ENCODE results near the gene ZNF891. TPM values are rescaled to one million over a fixed set of nuclear protein-coding genes. Genes with fewer than 3 reads are reported as not detected.

ZNF891 gene
- total and polyA plus RNA-seq, 3 donors from 2014 or later: 1.6 to 7.2 (median 4.8) TPM

- no peaks in the 10 kb centered on the region for H3K36me3 ChIP-seq (ENCODE audit: low read depth, missing control alignments)
- intact Hi-C loops (cut with DNase I; ENCODE audit: low total_unique reads): no loop called here
- 94 to 100% methylated on average over 3 of the region's 3 CpGs for WGBS, 2 donors
- no peak overlapping the region for H3K4me3 ChIP-seq
- H3K27ac ChIP-seq: no peak overlapping the region
- TF ChIP-seq POLR2A (IDR thresholded peaks at IDR 0.05): no peak
- TF ChIP-seq CTCF (IDR thresholded peaks at IDR 0.05): no peak
- H3K4me1 ChIP-seq: no peaks in the 10 kb centered on the region
- no peak for DNase-seq
- H3K9me3 ChIP-seq: no peaks in the 10 kb centered on the region
- H3K27me3 ChIP-seq: no peaks in the 10 kb centered on the region
These were observed 9.5 kb downstream of the ZNF891 start for GRCh38 chr12:133120385-133121191.

GRCh38 chr12:133108150-133108549 lies 21.9 kb downstream of the ZNF891 start:
- Histone ChIP-seq H3K36me3 (ENCODE audit: low read depth, missing control alignments) (no peaks in the 10 kb centered on the region), H3K27ac (no peak overlapping the region), H3K9me3 (no peaks in the 10 kb centered on the region), H3K4me1 (no peaks in the 10 kb centered on the region), H3K4me3 (no peak overlapping the region), H3K27me3 (no peaks in the 10 kb centered on the region)
- no peak for TF ChIP-seq CTCF (IDR thresholded peaks at IDR 0.05)
- no peak for TF ChIP-seq POLR2A (IDR thresholded peaks at IDR 0.05)
- DNase-seq: no peak
- intact Hi-C loops (cut with DNase I; ENCODE audit: low total_unique reads): no loop called here
- 93 to 95% methylated on average over 2 of the region's 2 CpGs for WGBS, 2 donors

- no peak for DNase-seq
- Histone ChIP-seq H3K27me3 (no peaks in the 10 kb centered on the region), H3K4me1 (no peaks in the 10 kb centered on the region), H3K4me3 (no peak overlapping the region), H3K9me3 (no peaks in the 10 kb centered on the region), H3K27ac (no peak overlapping the region), H3K36me3 (ENCODE audit: low read depth, missing control alignments) (no peaks in the 10 kb centered on the region)
- 94 to 98% methylated on average over 1 of the region's 1 CpG for WGBS, 2 donors
- intact Hi-C loops (cut with DNase I; ENCODE audit: low total_unique reads): no loop called here
- no peak for TF ChIP-seq CTCF (IDR thresholded peaks at IDR 0.05)
- no peak for TF ChIP-seq POLR2A (IDR thresholded peaks at IDR 0.05)
These were observed 23.0 kb downstream of the ZNF891 start for GRCh38 chr12:133107121-133107520.

GRCh38 chr12:133106253-133106652 lies 23.8 kb downstream of the ZNF891 start:
- Histone ChIP-seq H3K4me3 (no peak overlapping the region), H3K27ac (no peak overlapping the region), H3K9me3 (no peaks in the 10 kb centered on the region), H3K27me3 (no peaks in the 10 kb centered on the region), H3K36me3 (ENCODE audit: low read depth, missing control alignments) (no peaks in the 10 kb centered on the region), H3K4me1 (no peaks in the 10 kb centered on the region)
- DNase-seq: no peak
- intact Hi-C loops (cut with DNase I; ENCODE audit: low total_unique reads): no loop called here
- TF ChIP-seq POLR2A (IDR thresholded peaks at IDR 0.05) (no peak), CTCF (IDR thresholded peaks at IDR 0.05) (no peak)
- 96 to 97% methylated on average over 5 of the region's 5 CpGs for WGBS, 2 donors

- TF ChIP-seq CTCF (IDR thresholded peaks at IDR 0.05): no peak
- no peak for TF ChIP-seq POLR2A (IDR thresholded peaks at IDR 0.05)
- Histone ChIP-seq H3K27ac (no peak overlapping the region), H3K36me3 (ENCODE audit: low read depth, missing control alignments) (no peaks in the 10 kb centered on the region), H3K9me3 (no peaks in the 10 kb centered on the region), H3K27me3 (no peaks in the 10 kb centered on the region), H3K4me3 (no peak overlapping the region), H3K4me1 (no peaks in the 10 kb centered on the region)
- intact Hi-C loops (cut with DNase I; ENCODE audit: low total_unique reads): no loop called here
- whole genome bisulfite sequencing, 2 donors: 96% methylated on average over 3 of the region's 3 CpGs
- no peak for DNase-seq
These were observed 24.5 kb downstream of the ZNF891 start for GRCh38 chr12:133105620-133106019.

All from testis (tissue), 3 donors.